A673 (cell line): ENCODE results near the gene HJURP.
"Not testable (repeated sequence)": the region's sequence is repeated elsewhere in the genome, so short reads cannot be mapped to it uniquely, and the experiment has no call there.

ENCODE experiments used
- CTCF ChIP-seq: fragments of 300-800, 200-600 bp; sonication (generic); conservative IDR thresholded peaks from 2 replicates; pipeline ENCODE4 v1.5.1; 2017; ENCODE audit warnings: low read depth, mild to moderate bottlenecking, antibody characterized with exemption, low read length, moderate library complexity, mixed read lengths
- EZH2 ChIP-seq: fragments of 200-600 bp; sonication (generic); IDR thresholded peaks from 2 replicates; pipeline ENCODE4 v1.6.1; 2017; ENCODE audit warnings: borderline replicate concordance, low read depth, mild to moderate bottlenecking, mixed read lengths, antibody characterized with exemption, low read length; ENCODE audit not compliant: poor library complexity, severe bottlenecking

- TF ChIP-seq CTCF, EZH2: not testable (repeated sequence)
These were observed 17.8 kb upstream of the HJURP start for GRCh38 chr2:233872125-233872524.
